GM19351 (cell line): ENCODE results near the gene ACTL6B.

Experiments used
- ATAC-seq: cut with Tn5 transposase; IDR thresholded peaks from one replicate; pipeline ENCODE4 v1.9.1; 2021; ENCODE audit warnings: mild to moderate bottlenecking, moderate library complexity; ENCODE audit not compliant: unreplicated experiment

Gene ACTL6B

GRCh38 chr7:100683659-100684533 is 27.6 kb upstream of the ACTL6B start:
- ATAC-seq, result no peak

DNA sequence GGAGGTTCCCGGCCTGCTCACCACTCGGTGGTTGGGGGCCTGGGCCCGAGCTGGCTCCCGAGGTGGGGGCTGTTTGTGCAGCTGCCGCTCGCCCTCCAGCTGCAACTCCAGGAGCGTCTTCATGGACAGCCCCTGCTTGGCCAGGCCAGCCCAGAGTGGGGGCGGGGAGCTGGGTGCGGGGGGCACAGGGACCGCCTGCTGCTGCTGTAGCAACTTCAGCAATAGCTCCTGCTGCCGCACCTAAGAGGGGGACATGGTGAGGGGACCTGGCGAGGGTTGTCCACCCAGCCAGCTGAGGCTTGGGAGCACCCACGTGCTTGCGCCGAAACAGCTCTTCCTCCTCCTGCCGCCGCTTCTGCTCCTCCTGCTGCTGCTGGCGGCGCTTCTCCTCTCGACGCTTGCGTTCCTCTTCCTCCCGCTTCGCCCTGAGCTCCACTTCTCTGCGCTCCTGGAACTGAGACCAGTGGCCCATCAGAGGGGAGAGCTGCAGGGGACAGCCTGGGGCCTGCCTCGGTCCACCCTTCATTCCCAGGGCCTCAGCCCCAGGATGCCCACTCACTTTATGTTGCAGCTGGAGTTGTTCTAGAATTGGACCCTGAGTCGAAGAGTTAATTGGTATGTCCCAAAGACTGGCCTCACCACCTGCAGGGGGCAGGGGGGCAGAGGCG is 26.9 kb upstream of the ACTL6B start:
- ATAC-seq, result no peak

DNA sequence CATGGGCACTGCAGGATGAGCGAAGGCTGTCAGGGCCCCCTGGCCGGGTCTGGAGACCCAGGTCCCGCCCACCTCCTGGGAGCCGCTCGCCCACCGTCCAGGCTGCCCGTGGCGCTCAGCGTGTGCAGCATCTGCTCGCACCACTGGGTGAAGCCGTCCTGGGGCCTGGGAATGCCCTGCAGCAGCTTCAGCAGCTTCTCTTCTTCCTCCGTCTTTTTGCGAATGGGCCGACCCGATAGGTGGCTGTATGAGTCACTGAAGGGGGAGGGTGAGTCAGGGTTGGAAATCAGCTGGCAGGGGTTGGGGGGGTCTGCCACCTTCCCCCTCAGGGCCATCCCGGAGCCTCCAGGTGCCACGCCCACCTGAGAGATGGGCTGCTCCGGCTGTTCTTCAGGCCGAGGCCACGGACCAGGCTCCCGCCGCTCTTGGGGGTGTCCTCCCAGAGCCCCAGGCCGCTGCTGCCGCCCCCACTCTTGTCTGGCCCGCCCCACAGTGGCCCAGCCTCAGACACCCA is 26.0 kb upstream of the ACTL6B start:
- no peak for ATAC-seq

- no peak for ATAC-seq
Measured at GRCh38 chr7:100681491-100682227, 25.4 kb upstream of the ACTL6B start.

GRCh38 chr7:100680576-100681271 is 24.5 kb upstream of the ACTL6B start:
- no peak for ATAC-seq

GRCh38 chr7:100679927-100680575 is 23.8 kb upstream of the ACTL6B start:
- no peak for ATAC-seq

DNA sequence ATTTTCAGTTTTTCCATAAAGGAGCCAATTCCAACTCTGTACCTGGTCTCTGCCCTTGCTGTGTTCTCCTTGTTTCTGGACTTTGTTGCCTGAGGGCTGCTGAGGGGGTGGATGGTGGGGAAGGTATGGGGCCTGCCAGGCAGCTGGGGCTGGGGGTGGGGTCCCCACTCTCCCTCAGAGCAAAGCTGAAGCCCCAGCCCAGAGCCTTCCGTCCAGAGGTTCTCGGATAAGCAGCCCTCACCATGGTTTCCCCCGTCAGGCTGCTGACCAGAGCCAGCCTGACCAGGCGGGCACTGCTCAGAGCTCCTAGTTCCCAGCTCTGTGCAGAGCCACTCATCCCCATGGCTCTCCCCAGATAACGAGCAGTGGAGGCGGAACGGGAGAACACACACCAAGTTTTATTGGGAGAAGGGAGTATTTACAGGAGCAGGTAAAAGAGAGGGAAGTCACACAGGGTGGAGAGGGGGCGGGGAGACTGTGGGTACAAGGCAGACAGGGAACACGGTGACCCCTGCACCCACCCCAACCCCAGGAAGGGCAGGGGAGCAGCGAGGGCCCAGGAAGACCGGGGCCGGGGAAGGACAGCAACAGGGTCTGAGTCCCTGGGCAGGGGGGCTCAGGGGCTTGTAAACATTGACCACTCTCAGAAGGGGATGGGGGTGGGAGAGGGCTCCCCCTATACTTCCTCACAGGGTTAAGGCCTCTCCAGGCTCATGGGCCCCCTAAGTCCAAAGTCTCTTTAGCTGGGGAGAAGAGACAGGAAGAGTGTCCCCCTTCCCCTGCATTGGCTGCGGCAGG is 23.1 kb upstream of the ACTL6B start:
- ATAC-seq, result no peak

DNA sequence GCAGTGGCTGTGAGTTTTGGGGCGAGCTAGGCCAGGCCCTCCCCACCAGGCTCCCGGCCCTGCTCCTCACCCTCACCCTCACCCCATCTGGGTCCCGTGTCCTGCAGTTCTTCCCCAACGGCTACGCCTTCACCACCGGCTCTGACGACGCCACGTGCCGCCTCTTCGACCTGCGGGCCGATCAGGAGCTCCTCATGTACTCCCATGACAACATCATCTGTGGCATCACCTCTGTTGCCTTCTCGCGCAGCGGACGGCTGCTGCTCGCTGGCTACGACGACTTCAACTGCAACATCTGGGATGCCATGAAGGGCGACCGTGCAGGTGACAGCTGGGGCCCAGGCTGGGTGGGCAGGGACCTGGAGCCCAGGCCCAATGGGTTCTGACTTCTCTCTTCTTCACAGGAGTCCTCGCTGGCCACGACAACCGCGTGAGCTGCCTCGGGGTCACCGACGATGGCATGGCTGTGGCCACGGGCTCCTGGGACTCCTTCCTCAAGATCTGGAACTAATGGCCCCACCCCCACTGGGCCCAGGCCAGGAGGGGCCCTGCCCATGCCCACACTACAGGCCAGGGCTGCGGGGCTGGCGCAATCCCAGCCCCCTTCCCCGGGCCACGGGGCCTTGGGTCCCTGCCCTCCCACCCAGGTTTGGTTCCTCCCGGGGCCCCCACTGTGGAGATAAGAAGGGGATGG is 22.2 kb upstream of the ACTL6B start:
- no peak for ATAC-seq

- ATAC-seq, result no peak
Measured at GRCh38 chr7:100677308-100678267, 21.3 kb upstream of the ACTL6B start.

GRCh38 chr7:100676501-100677306 is 20.5 kb upstream of the ACTL6B start:
- ATAC-seq, result no peak

DNA sequence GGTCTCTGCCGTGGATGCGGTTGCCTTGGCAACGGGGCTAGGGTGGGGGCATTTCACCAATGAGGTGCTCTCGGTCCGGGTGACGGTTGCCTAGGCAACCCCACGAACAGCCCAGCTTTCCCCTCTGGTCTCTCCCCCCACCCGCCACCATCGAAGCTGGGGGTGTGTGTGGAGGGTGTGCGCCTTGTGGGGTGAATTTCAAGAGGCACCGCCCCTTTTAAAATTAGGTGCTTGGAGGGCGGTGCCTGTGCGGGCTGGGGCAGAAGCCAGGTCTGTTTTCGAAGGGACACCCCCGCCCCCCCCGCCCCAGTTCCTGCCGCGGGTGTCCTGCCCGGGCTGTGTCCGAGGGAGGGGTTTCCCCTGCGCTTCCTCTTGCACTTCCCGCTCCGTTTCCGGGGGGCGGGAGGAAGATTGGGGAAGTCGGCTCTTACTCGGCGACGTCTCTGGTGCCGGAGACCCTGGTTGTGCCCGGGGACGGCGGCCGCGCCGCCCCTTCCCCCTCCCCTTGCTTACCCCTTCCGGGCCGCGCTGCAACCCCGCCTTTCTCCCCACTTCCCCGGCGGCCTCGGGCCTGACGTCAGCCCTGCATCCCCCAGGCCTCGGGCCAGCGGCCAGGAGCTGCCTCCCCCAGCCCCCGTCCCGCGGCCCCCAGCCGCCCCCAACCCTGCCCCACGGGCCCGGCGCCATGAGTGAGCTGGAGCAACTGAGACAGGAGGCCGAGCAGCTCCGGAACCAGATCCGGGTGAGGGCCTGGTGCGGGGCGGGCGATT is 19.5 kb upstream of the ACTL6B start:
- ATAC-seq, result peak; percentile 43

- peak; percentile 5 for ATAC-seq
Measured at GRCh38 chr7:100675105-100675451, 18.8 kb upstream of the ACTL6B start.

DNA sequence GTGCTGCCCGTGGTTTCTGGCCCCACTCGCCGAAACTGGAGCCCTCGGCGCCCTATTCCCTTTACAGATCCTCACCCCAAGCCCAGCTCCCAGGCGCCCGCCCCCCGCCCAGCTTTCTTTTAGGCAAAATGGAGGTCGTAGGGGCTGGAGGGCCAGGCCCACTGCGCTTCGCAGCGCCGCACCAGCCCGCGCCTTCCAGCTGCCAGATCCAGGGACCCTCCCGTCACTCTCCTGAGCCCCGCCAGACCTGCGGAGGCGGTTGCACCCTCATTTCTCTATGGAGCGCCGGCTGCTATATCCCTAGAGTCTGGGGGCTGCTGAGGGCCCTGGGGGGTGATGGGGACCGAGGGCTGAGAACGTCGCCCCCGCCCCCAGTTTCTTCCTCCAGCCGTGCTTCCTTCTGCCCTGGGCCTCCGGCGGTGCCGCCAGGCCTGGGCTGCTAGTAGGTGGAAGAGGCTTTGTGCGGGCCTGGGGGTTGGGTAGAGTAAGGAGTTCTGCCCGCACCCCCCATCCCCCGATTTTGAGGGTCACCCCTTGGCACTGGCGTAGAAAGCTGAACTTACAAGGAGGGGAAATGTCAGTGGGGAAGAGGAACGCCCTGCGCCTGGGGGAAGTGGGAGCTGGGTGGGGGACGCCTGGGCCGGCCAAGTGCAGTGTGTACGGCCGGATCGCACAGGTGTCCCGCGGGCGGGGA is 18.3 kb upstream of the ACTL6B start:
- ATAC-seq, result no peak

DNA sequence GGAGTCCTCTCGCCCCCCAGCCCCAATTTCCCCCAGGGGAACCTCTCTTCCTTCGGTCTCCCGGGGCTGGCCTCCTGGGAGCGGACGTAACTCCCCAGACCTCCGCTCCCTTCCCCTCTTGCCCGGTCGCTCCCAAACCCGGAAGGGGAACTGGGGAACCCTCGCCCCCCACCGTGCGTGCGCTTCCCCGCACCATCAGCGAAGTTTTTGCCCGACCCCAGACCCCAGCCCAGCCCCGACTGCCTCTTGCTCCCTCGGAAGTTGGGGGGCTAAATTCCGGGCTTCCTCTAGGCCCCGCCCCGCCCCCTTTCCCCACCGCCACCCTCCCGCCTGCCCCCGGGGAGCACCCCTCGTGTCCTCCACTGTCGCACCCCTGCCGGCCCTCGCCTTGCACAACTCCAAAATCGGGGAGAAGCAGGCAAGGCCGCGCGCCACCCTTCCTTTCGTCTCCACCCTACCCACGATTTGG is 17.7 kb upstream of the ACTL6B start:
- no peak for ATAC-seq

GRCh38 chr7:100673302-100673941 is 17.2 kb upstream of the ACTL6B start, which contains the start of gene GNB2:
TSS of gene GNB2 (plus strand) at chr7:100673740. CDS start at chr7:100676266, 2,526 bp downstream.
- peak; percentile 48 for ATAC-seq
